ENCODE results near the gene STMN3.

DNA sequence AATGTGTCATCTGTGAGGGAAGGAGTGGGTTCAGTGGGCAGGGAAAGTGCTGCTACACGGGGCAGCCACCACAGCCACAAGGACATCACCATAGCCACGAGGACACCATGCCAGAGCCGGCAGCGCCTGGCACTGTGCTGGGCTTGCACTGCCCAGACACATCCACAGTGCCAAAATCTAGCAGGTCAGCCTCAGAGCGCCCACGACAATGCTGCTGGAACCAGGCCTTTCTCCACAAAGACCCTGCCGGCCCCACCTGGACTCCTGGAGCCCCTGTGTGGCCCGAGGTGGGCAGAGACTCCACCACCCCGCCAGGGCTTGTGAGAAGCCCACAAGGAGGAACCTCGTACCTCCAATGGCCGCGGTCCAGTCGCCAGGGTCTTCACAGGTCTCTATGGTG lies 60.6 kb downstream of the STMN3 start:
- no peak for TF ChIP-seq EZH2phosphoT487 (IDR thresholded peaks at IDR 0.05; ENCODE audit: insufficient read depth, low read depth)
- TF ChIP-seq EZH2 (IDR thresholded peaks at IDR 0.05; ENCODE audit: insufficient read depth, poor library complexity, severe bottlenecking): no peak

All from GM23248 (cell line).